Pons (tissue), 1 donor: ENCODE data around the gene KLRF1.
"Not testable (repeated sequence)": the region's sequence is repeated elsewhere in the genome, so short reads cannot be mapped to it uniquely, and the experiment has no call there.

Experiments
- DNase-seq: peaks from one replicate; pipeline ENCODE4 v3.0.0-alpha.2; 2016; ENCODE audit warnings: low spot score

Gene KLRF1

GRCh38 chr12:9870286-9870866, 43.1 kb downstream of the KLRF1 start:
- peak; percentile 39 for DNase-seq

GRCh38 chr12:9872162-9872561, 44.9 kb downstream of the KLRF1 start:
- DNase-seq: no peak

DNA sequence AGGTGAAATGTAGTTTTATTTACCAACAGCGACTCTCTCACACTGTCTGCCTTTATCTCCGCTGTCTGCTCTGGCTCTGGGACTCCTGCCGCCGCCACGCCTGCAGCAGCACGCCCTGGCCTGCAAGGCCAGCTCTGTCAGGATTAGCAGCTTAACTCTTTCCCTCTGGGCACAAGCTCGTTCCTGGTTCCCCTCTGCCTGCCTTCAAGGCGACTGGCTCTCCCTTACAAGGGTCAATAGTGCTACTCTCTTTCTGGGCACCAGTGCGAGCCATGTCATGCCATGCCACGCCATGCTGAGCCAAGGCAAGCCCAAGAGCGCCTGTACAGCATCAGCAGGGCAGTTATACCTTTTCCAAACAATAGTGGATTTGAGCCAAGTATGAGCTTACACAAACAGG, 45.5 kb downstream of the KLRF1 start:
- DNase-seq: no peak

GRCh38 chr12:9876120-9876519, 48.8 kb downstream of the KLRF1 start:
- not testable (repeated sequence) for DNase-seq

GRCh38 chr12:9880532-9881078, 53.3 kb downstream of the KLRF1 start:
- DNase-seq: no peak

GRCh38 chr12:9881246-9881645, 54.0 kb downstream of the KLRF1 start, which contains the start of gene KLRF2:
Gene KLRF2 (plus strand): TSS chr12:9881489. CDS start chr12:9881596, 107 bp downstream.
- DNase-seq: no peak

GRCh38 chr12:9881988-9882387, 54.7 kb downstream of the KLRF1 start:
- DNase-seq: no peak

DNA sequence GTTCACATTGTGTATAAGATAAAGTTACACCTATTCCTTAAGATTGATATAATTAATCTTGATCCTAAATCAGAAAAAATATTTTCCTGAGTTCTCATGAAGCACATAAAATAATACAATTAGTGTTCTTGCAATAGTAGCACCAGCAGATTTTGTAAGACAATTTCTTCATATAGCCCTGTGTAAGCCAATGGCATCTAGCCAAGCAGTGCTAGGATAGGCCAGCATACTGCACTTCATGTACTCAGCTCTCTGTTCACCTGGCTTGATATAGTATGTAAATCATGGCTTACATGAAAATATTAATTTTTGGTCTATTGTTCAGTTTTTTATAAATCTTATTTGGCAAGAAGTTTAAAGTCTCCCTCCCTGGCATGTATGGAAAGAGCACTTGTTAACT, 55.9 kb downstream of the KLRF1 start:
- DNase-seq: no peak

DNA sequence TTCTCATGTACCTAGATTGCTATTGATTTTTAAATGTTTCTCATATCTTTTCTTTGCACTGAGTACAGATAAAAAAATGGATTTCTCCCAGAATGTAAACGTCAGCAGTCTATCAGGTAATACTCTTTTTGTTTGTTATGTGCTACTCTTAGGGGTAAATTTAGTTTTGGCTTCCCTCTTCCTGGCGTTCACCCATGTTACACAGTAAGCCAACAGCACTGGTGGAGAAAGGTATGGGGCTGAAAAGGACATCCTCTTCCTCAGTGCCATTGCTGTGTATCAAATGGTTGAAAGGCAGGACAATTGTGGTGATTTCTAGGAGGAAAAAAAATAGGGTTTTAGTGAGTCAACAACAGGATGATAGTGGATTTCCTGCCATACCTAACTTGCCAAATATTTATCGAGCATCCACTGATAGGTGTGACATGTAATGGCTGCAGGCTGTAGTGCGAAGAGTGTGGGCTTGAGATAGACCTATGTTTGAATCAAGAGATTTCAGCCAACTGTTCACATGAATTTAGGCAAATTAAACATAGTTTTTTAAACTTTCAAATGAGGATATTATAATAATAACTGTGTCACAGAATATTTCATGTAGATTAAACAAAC, 61.5 kb downstream of the KLRF1 start:
- no peak for DNase-seq
